ENCODE data around the gene ATRN. TPM values are rescaled to one million over a fixed set of nuclear protein-coding genes. Genes with fewer than 3 reads are reported as not detected.

ATRN gene
- total RNA-seq, 1 experiment from 2014 or later, result 28.3 TPM

DNA sequence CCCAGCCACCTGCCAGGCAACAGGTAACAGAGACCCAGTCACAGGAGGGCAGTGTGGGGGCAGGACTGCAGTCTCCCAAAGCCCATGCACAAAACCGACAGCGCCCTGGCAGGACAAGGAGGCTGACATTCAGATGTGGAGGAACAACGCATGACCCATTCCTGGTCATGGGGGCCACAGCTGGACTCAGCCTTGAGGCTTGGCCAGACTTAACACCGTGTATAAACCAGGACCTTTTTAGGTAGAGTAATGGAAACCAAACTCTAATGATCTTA lies 184.2 kb downstream of the ATRN start:
- H3K27ac Mint-ChIP-seq (ENCODE audit: unreplicated experiment), result no peak overlapping the region
- CTCF ChIA-PET, result no interaction called here
- intact Hi-C loops (cut with micrococcal nuclease; ENCODE audit: unreplicated experiment), result no loop called here
- H3K36me3 Mint-ChIP-seq (ENCODE audit: insufficient read depth, unreplicated experiment), result no peaks in the 10 kb centered on the region
- no peak for DNase-seq
- no TSS peak for BruUV-seq (replicated peaks)
- TF ChIP-seq, protein P1, sequence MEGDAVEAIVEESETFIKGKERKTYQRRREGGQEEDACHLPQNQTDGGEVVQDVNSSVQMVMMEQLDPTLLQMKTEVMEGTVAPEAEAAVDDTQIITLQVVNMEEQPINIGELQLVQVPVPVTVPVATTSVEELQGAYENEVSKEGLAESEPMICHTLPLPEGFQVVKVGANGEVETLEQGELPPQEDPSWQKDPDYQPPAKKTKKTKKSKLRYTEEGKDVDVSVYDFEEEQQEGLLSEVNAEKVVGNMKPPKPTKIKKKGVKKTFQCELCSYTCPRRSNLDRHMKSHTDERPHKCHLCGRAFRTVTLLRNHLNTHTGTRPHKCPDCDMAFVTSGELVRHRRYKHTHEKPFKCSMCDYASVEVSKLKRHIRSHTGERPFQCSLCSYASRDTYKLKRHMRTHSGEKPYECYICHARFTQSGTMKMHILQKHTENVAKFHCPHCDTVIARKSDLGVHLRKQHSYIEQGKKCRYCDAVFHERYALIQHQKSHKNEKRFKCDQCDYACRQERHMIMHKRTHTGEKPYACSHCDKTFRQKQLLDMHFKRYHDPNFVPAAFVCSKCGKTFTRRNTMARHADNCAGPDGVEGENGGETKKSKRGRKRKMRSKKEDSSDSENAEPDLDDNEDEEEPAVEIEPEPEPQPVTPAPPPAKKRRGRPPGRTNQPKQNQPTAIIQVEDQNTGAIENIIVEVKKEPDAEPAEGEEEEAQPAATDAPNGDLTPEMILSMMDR (IDR thresholded peaks at IDR 0.05; ENCODE audit: unreplicated experiment), result no peak
- H3K9me3 Mint-ChIP-seq (ENCODE audit: low read depth, unreplicated experiment), result no peaks in the 10 kb centered on the region
- no peak overlapping the region for H3K4me3 Mint-ChIP-seq (ENCODE audit: low read depth, unreplicated experiment)
- H3K4me1 Mint-ChIP-seq (ENCODE audit: low read depth, unreplicated experiment), result no peaks in the 10 kb centered on the region
- peaks cover 20% of the 10 kb centered on the region for H3K27me3 Mint-ChIP-seq (ENCODE audit: unreplicated experiment)

DNA sequence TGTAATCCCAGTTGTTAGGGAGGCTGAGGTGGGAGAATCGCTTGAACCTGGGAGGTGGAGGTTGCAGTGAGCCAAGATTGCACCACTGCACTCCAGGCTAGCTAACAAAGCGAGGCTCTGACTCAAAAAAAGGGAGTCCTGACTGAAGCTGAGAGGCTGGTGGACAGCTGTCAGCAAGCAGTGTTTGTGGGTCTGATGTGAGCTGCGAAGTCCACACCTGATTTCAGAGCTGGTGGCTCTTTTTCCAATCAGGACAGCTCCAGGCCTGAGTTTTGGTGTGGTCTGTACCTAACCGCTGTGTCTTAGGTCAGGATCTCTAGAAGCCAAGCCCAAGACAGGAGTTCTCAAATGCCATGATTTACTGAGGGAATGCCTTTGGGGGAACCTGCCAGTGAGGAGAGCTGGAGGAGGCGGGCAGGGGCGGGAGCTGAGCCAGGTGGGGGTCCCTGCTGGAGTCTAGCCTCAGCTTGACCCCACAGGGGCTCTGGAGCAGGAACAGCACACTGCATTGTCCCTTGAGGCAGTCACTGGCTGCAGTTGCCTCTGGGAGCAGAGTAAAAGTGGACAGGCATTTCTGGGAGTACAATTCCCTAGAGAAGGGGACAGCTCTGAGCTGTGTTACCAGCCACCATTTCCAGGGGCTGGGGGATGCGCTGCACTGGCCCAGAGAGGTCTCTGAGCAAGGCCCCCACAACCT lies 187.3 kb downstream of the ATRN start:
- Mint-ChIP-seq H3K4me1 (ENCODE audit: low read depth, unreplicated experiment) (no peaks in the 10 kb centered on the region), H3K4me3 (ENCODE audit: low read depth, unreplicated experiment) (no peak overlapping the region), H3K27ac (ENCODE audit: unreplicated experiment) (no peak overlapping the region), H3K27me3 (ENCODE audit: unreplicated experiment) (peaks cover 40% of the 10 kb centered on the region), H3K36me3 (ENCODE audit: insufficient read depth, unreplicated experiment) (no peaks in the 10 kb centered on the region), H3K9me3 (ENCODE audit: low read depth, unreplicated experiment) (no peaks in the 10 kb centered on the region)
- no peak for DNase-seq
- TF ChIP-seq, protein P1 (IDR thresholded peaks at IDR 0.05; ENCODE audit: unreplicated experiment), result no peak
- CTCF ChIA-PET, result no interaction called here
- no TSS peak for BruUV-seq (replicated peaks)
- intact Hi-C loops (cut with micrococcal nuclease; ENCODE audit: unreplicated experiment), result no loop called here

DNA sequence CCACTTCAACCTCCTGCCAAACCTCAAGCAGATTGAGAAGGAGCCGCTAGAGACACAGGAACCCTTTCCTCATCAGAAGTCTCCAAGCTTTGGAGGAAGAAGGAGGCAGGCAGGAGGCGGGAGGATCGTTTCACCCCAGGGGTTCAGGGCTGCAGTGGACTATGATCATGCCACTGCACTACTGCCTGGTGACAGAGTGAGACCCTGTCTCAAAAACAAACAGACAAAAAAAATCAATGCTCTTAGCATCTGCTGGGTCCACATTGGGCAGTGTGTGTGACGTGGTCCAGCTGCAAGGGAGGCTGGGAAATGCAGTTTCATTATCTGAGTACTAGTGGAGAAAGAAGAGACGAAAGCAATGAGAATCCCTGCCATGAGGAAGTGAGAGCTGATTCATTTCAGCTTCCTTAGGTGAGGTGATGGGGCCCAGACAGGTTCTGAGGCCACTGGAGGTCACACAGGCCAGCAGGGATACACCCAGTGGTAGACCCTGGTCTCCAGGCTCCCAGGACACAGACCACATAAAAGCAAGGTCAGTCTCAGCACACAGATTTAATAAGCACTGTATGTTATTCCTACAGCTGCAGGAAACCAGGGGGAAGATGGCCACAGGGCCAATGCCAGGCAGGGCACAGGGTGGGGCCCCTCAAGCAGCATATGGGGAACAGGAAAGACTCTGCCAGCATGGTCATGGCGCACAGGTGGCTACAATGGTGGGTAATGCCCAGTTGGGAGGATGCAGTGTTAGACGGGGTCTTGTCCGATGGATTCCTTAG lies 188.1 kb downstream of the ATRN start:
- peaks cover 45% of the 10 kb centered on the region for H3K27me3 Mint-ChIP-seq (ENCODE audit: unreplicated experiment)
- intact Hi-C loops (cut with micrococcal nuclease; ENCODE audit: unreplicated experiment), result no loop called here
- no peak overlapping the region for H3K4me3 Mint-ChIP-seq (ENCODE audit: low read depth, unreplicated experiment)
- no peak for DNase-seq
- H3K36me3 Mint-ChIP-seq (ENCODE audit: insufficient read depth, unreplicated experiment), result no peaks in the 10 kb centered on the region
- H3K9me3 Mint-ChIP-seq (ENCODE audit: low read depth, unreplicated experiment), result no peaks in the 10 kb centered on the region
- TF ChIP-seq, protein P1 (IDR thresholded peaks at IDR 0.05; ENCODE audit: unreplicated experiment), result no peak
- no peak overlapping the region for H3K27ac Mint-ChIP-seq (ENCODE audit: unreplicated experiment)
- no TSS peak for BruUV-seq (replicated peaks)
- CTCF ChIA-PET, result no interaction called here
- H3K4me1 Mint-ChIP-seq (ENCODE audit: low read depth, unreplicated experiment), result no peaks in the 10 kb centered on the region

DNA sequence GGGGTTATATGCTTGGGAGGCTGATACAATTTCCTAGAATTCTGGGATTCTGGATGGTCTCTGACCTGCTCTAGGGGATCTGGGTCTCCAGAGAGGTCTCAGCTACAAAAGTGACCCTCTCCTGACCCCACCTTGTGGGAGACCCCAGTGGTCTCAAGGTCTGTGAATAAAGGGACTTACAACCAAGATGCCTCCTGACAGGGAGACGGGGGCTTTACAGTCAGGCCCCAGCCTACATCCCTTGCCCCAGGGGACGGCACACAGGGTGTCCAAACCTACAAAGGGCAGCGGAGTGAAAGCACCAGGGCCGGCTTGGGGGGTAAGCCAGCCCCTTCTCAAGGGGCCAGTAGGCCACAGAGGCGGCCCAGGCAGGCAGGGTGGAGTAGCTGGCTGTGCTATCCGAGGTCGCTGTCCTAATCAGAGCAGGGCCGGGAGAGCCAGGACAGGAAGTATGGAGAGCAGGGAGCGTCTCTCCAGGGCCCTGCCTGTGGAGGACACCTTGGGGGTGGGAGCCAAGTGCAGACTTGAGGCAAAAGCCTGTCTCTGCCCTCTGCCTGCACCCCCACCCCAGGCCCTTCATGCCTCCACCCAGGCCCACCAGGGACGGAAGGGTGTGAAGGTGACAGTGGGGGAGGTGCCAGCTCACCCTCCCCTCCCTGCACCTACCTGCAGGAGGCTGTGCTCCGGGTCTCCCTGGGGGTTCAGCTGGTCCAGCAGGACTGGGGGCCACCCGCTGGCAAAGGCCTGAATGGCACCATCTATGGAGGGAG lies 188.9 kb downstream of the ATRN start:
- no peaks in the 10 kb centered on the region for H3K36me3 Mint-ChIP-seq (ENCODE audit: insufficient read depth, unreplicated experiment)
- TF ChIP-seq, protein P1 (IDR thresholded peaks at IDR 0.05; ENCODE audit: unreplicated experiment), result no peak
- H3K4me3 Mint-ChIP-seq (ENCODE audit: low read depth, unreplicated experiment), result no peak overlapping the region
- H3K27ac Mint-ChIP-seq (ENCODE audit: unreplicated experiment), result no peak overlapping the region
- intact Hi-C loops (cut with micrococcal nuclease; ENCODE audit: unreplicated experiment), result no loop called here
- no peak for DNase-seq
- peaks cover 47% of the 10 kb centered on the region for H3K27me3 Mint-ChIP-seq (ENCODE audit: unreplicated experiment)
- H3K9me3 Mint-ChIP-seq (ENCODE audit: low read depth, unreplicated experiment), result no peaks in the 10 kb centered on the region
- no peaks in the 10 kb centered on the region for H3K4me1 Mint-ChIP-seq (ENCODE audit: low read depth, unreplicated experiment)
- no TSS peak for BruUV-seq (replicated peaks)
- CTCF ChIA-PET, result no interaction called here

Data from Calu3 (cell line).